Kidney (tissue), 14 donors: ENCODE measurements around the gene KPNA2. TPM values are rescaled to one million over a fixed set of nuclear protein-coding genes. Genes with fewer than 3 reads are reported as not detected.

Experiments used
- DNase-seq, 5 donors: peaks; one replicate each; pipeline ENCODE4 v3.0.0-alpha.2; 2013 to 2020
- FAIRE-seq: peaks from 2 replicates; lab custom pipeline; 2012; peaks lifted over from hg19 to GRCh38; lab: Jason Lieb, UNC
- H3K27ac ChIP-seq, 2 donors: one replicate each; pipeline ENCODE4 v1.7.0; 2013; ENCODE audit warnings: low read depth in 2 of 2, low read length in 2 of 2, inconsistent platforms in 1 of 2
- H3K27me3 ChIP-seq: one replicate; pipeline ENCODE4 v1.7.1; 2013; ENCODE audit warnings: low read length, inconsistent platforms; ENCODE audit not compliant: control insufficient read depth, insufficient read depth
- H3K36me3 ChIP-seq, 3 donors: one replicate each; pipeline versions ENCODE4 v1.7.0 to v1.7.1; 2013; ENCODE audit warnings: low read length in 3 of 3, control low read depth in 1 of 3, inconsistent platforms in 1 of 3; ENCODE audit not compliant: insufficient read depth in 3 of 3, control insufficient read depth in 2 of 3
- H3K4me1 ChIP-seq, 3 donors: one replicate each; pipeline versions ENCODE4 v1.7.0 to v1.7.1; 2013; ENCODE audit warnings: low read length in 3 of 3, inconsistent platforms in 1 of 3, low read depth in 1 of 3; ENCODE audit not compliant: control insufficient read depth in 2 of 3, insufficient read depth in 2 of 3
- H3K4me3 ChIP-seq, 3 donors: one replicate each; pipeline versions ENCODE4 v1.7.0 to v1.8.1; 2013; ENCODE audit warnings: low read length in 3 of 3, control low read depth in 1 of 3, inconsistent platforms in 1 of 3
- H3K9ac ChIP-seq, 3 donors: one replicate each; pipeline versions ENCODE4 v1.7.0 to v1.7.1; 2013; ENCODE audit warnings: low read length in 3 of 3, control low read depth in 1 of 3, inconsistent platforms in 1 of 3
- H3K9me3 ChIP-seq, 3 donors: one replicate each; pipeline versions ENCODE4 v1.7.0 to v1.7.1; 2013; ENCODE audit warnings: low read length in 3 of 3, control low read depth in 1 of 3, inconsistent platforms in 1 of 3; ENCODE audit not compliant: control insufficient read depth in 2 of 3, insufficient read depth in 1 of 3
- CTCF ChIP-seq: IDR thresholded peaks from 3 replicates; pipeline ENCODE4 v1.5.1; 2012; ENCODE audit warnings: mild to moderate bottlenecking, moderate library complexity, borderline replicate concordance; ENCODE audit not compliant: insufficient read depth; ENCODE audit errors: extremely low read depth
- intact Hi-C: fragments of 100-400 bp; cut with DNase I; formaldehyde crosslinking; loops from one replicate; pipeline ENCODE4 v1.11.1; 2022
- polyA plus RNA-seq: library from polyadenylated mRNA; stranded (reverse); fragments of 350-450 nt; fragmentation: Illumina TruSeq; extraction: RNeasy Lipid Tissue Mini Kit (QIAGEN cat#74804); gene quantifications from one replicate; pipeline ENCODE4 v1.2.3, GENCODE V29; 2014; ENCODE audit warnings: low read depth, low replicate concordance; ENCODE audit not compliant: insufficient read depth
- total RNA-seq: library from RNA; stranded (reverse); fragmentation: NEBNext Ultra II Directional; extraction: Animal tissue kit (Norgen Biotek cat#: 25700); gene quantifications from one replicate; pipeline ENCODE4 v1.2.1, GENCODE V29; 2021
- donor health status: control.
- donor health status: control.
- donor health status: control.
- donor health status: control.
- donor health status: control.
- donor health status: DM: yes; HTN: yes; CAD: no.
- donor health status: Normal renal cell carcinoma (clear cell type).

Gene KPNA2
- total and polyA plus RNA-seq, 2 donors from 2014 or later: 23.3 to 27.4 TPM

GRCh38 chr17:68053231-68054013 lies 17.9 kb downstream of the KPNA2 start:
- FAIRE-seq (no peak), DNase-seq (peak in 2 of 5 donors; percentile 34 to 47)
- Histone ChIP-seq H3K36me3 (no peaks in the 10 kb centered on the region), H3K27ac (peak overlapping the region in 1 of 2 donors; percentile 17), H3K4me3 (no peak overlapping the region), H3K4me1 (peaks cover 0 to 5% (median 0%) of the 10 kb centered on the region in 3 donors), H3K9me3 (no peaks in the 10 kb centered on the region), H3K27me3 (no peaks in the 10 kb centered on the region), H3K9ac (no peak overlapping the region)
- TF ChIP-seq CTCF: no peak
- intact Hi-C loops: no loop called here

- FAIRE-seq (no peak), DNase-seq (peak in 4 of 5 donors; percentile 50 to 79 (median 65))
- H3K27ac ChIP-seq: peak overlapping the region in 1 of 2 donors; percentile 27
- no peaks in the 10 kb centered on the region for H3K27me3 ChIP-seq
- H3K9me3 ChIP-seq: no peaks in the 10 kb centered on the region
- intact Hi-C loops: no loop called here
- TF ChIP-seq CTCF: no peak
- no peak overlapping the region for H3K4me3 ChIP-seq
- H3K9ac ChIP-seq: no peak overlapping the region
- no peaks in the 10 kb centered on the region for H3K36me3 ChIP-seq
- peaks cover 0 to 5% (median 0%) of the 10 kb centered on the region in 3 donors for H3K4me1 ChIP-seq
Measured at GRCh38 chr17:68054296-68054900, 18.9 kb downstream of the KPNA2 start.

GRCh38 chr17:68057531-68057952 lies 22.0 kb downstream of the KPNA2 start:
- no peak overlapping the region for H3K4me3 ChIP-seq
- DNase-seq (peak in 2 of 5 donors; percentile 4 to 15), FAIRE-seq (no peak)
- H3K9me3 ChIP-seq: no peaks in the 10 kb centered on the region
- intact Hi-C loops: no loop called here
- TF ChIP-seq CTCF: peak; percentile 21
- no peaks in the 10 kb centered on the region for H3K36me3 ChIP-seq
- H3K9ac ChIP-seq: no peak overlapping the region
- H3K27ac ChIP-seq: no peak overlapping the region
- H3K4me1 ChIP-seq: peaks cover 0 to 5% (median 0%) of the 10 kb centered on the region in 3 donors
- no peaks in the 10 kb centered on the region for H3K27me3 ChIP-seq
